Neuron (in vitro differentiated cells): Measurements from ENCODE around the gene THAP8.

Experiments
- H2AFZ ChIP-seq: one replicate; pipeline ENCODE4 v1.6.1; 2013; ENCODE audit warnings: low read depth, mild to moderate bottlenecking, inconsistent platforms, low read length, moderate library complexity
- H3K27me3 ChIP-seq: one replicate; pipeline ENCODE4 v1.6.1; 2013; ENCODE audit warnings: low read length; ENCODE audit not compliant: insufficient read depth
- H3K36me3 ChIP-seq: one replicate; pipeline ENCODE4 v1.6.1; 2013; ENCODE audit warnings: low read length; ENCODE audit not compliant: insufficient read depth
- H3K4me1 ChIP-seq: one replicate; pipeline ENCODE4 v1.6.1; 2013; ENCODE audit warnings: low read length; ENCODE audit not compliant: insufficient read depth
- H3K4me3 ChIP-seq: 2 replicates; pipeline ENCODE4 v1.5.1; 2013; ENCODE audit warnings: mild to moderate bottlenecking, low read length, moderate library complexity
- H3K9me3 ChIP-seq: one replicate; pipeline ENCODE4 v1.6.1; 2013; ENCODE audit warnings: low read length

THAP8 gene

GRCh38 chr19:35992907-35993765 is 60.9 kb downstream of the THAP8 start:
- no peak overlapping the region for H3K4me3 ChIP-seq
- peaks cover 13% of the 10 kb centered on the region for H3K4me1 ChIP-seq
- no peaks in the 10 kb centered on the region for H3K36me3 ChIP-seq
- H3K9me3 ChIP-seq, result no peaks in the 10 kb centered on the region
- no peak overlapping the region for H2AFZ ChIP-seq
- peaks cover 8% of the 10 kb centered on the region for H3K27me3 ChIP-seq

GRCh38 chr19:35991731-35992450 is 62.2 kb downstream of the THAP8 start:
- peaks cover 8% of the 10 kb centered on the region for H3K27me3 ChIP-seq
- H2AFZ ChIP-seq, result no peak overlapping the region
- H3K36me3 ChIP-seq, result no peaks in the 10 kb centered on the region
- no peak overlapping the region for H3K4me3 ChIP-seq
- H3K4me1 ChIP-seq, result peaks cover 13% of the 10 kb centered on the region
- H3K9me3 ChIP-seq, result no peaks in the 10 kb centered on the region

GRCh38 chr19:35990771-35991730 is 63.0 kb downstream of the THAP8 start:
- H3K4me3 ChIP-seq, result no peak overlapping the region
- no peaks in the 10 kb centered on the region for H3K36me3 ChIP-seq
- peaks cover 12% of the 10 kb centered on the region for H3K27me3 ChIP-seq
- no peak overlapping the region for H2AFZ ChIP-seq
- peaks cover 8% of the 10 kb centered on the region for H3K4me1 ChIP-seq
- no peaks in the 10 kb centered on the region for H3K9me3 ChIP-seq

- no peak overlapping the region for H3K4me3 ChIP-seq
- peaks cover 16% of the 10 kb centered on the region for H3K27me3 ChIP-seq
- no peak overlapping the region for H2AFZ ChIP-seq
- no peaks in the 10 kb centered on the region for H3K36me3 ChIP-seq
- peaks cover 4% of the 10 kb centered on the region for H3K4me1 ChIP-seq
- H3K9me3 ChIP-seq, result no peaks in the 10 kb centered on the region
These were observed 63.9 kb downstream of the THAP8 start for GRCh38 chr19:35990156-35990555.

- H2AFZ ChIP-seq, result no peak overlapping the region
- peaks cover 16% of the 10 kb centered on the region for H3K27me3 ChIP-seq
- no peaks in the 10 kb centered on the region for H3K9me3 ChIP-seq
- no peak overlapping the region for H3K4me3 ChIP-seq
- H3K36me3 ChIP-seq, result no peaks in the 10 kb centered on the region
- H3K4me1 ChIP-seq, result peaks cover 4% of the 10 kb centered on the region
These were observed 65.3 kb downstream of the THAP8 start for GRCh38 chr19:35988824-35989223.

- Histone ChIP-seq H3K27me3 (peaks cover 16% of the 10 kb centered on the region), H3K4me3 (no peak overlapping the region), H2AFZ (no peak overlapping the region), H3K36me3 (no peaks in the 10 kb centered on the region), H3K9me3 (no peaks in the 10 kb centered on the region), H3K4me1 (no peaks in the 10 kb centered on the region)
These were observed 66.6 kb downstream of the THAP8 start for GRCh38 chr19:35987571-35987896.

GRCh38 chr19:35986664-35987570 is 67.2 kb downstream of the THAP8 start:
- Histone ChIP-seq H3K4me3 (peak overlapping the region; percentile 26), H3K27me3 (peaks cover 16% of the 10 kb centered on the region), H3K36me3 (no peaks in the 10 kb centered on the region), H3K4me1 (no peaks in the 10 kb centered on the region), H2AFZ (peak overlapping the region; percentile 53), H3K9me3 (no peaks in the 10 kb centered on the region)

GRCh38 chr19:35986111-35986510 is 68.0 kb downstream of the THAP8 start:
- Histone ChIP-seq H2AFZ (no peak overlapping the region), H3K4me1 (no peaks in the 10 kb centered on the region), H3K9me3 (no peaks in the 10 kb centered on the region), H3K27me3 (peaks cover 16% of the 10 kb centered on the region), H3K4me3 (no peak overlapping the region), H3K36me3 (no peaks in the 10 kb centered on the region)
